Endometrium (tissue), 2 donors: ENCODE data around the gene ARHGAP29.

Experiments
- FAIRE-seq: peaks from 2 replicates; lab custom pipeline; 2012; peaks lifted over from hg19 to GRCh38; lab: Jason Lieb, UNC
- donor health status: control.
- donor health status: control.

Gene ARHGAP29, protein sequence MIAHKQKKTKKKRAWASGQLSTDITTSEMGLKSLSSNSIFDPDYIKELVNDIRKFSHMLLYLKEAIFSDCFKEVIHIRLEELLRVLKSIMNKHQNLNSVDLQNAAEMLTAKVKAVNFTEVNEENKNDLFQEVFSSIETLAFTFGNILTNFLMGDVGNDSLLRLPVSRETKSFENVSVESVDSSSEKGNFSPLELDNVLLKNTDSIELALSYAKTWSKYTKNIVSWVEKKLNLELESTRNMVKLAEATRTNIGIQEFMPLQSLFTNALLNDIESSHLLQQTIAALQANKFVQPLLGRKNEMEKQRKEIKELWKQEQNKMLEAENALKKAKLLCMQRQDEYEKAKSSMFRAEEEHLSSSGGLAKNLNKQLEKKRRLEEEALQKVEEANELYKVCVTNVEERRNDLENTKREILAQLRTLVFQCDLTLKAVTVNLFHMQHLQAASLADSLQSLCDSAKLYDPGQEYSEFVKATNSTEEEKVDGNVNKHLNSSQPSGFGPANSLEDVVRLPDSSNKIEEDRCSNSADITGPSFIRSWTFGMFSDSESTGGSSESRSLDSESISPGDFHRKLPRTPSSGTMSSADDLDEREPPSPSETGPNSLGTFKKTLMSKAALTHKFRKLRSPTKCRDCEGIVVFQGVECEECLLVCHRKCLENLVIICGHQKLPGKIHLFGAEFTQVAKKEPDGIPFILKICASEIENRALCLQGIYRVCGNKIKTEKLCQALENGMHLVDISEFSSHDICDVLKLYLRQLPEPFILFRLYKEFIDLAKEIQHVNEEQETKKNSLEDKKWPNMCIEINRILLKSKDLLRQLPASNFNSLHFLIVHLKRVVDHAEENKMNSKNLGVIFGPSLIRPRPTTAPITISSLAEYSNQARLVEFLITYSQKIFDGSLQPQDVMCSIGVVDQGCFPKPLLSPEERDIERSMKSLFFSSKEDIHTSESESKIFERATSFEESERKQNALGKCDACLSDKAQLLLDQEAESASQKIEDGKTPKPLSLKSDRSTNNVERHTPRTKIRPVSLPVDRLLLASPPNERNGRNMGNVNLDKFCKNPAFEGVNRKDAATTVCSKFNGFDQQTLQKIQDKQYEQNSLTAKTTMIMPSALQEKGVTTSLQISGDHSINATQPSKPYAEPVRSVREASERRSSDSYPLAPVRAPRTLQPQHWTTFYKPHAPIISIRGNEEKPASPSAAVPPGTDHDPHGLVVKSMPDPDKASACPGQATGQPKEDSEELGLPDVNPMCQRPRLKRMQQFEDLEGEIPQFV

DNA sequence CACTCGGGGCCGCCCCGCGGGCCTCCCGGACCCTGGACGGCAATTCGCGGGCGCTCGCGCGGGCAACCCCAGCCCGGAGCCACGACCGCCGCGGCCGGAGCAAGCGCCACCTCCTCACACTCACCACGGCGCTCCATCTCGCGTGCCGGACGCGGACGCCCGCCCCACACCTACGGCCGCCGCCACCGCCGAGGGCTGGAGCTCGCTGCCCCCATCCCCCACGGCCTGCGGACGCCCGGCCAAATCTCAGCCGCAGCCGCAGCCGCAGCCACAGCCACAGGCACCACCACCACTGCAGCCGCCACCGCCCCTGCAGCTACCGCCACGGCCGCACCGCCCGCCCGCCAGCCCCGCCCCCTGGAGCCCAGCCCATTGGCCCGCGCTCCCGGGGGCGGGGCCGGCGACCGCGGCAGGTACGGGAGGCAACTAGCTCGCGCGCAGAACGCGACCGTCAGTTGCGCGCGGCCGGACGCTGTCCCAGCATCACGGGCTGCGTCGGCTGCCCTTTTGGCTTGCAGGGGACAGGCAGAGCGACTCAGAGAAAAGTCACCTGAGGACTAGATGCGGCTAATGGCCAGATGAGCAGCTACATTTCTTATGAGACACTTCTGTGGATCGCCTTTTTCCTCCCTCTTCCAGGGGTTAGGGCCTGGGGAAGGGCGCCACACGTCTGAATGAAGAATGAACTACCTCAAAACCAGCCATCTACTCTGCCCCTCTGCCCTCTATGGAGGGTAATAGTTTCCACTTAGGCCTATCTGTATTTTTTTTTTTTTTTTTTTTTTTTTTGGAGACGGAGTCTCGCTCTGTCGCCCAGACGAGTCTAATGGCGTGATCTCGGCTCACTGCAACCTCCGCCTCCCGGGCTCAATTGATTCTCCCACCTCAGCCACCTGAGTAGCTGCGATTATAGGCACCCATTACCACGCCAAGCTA, at the start of gene ARHGAP29:
Gene ARHGAP29, minus strand, starts transcription at position 294 of the 936 bp plus-strand sequence. CDS start 5,973 bp downstream, outside the sequence.
- no peak for FAIRE-seq

- FAIRE-seq: no peak
Measured at GRCh38 chr1:94286864-94287437, 49.6 kb upstream of the ARHGAP29 start.

GRCh38 chr1:94285031-94285654, 47.8 kb upstream of the ARHGAP29 start:
- no peak for FAIRE-seq

- FAIRE-seq: no peak
Measured at GRCh38 chr1:94284476-94284875, 47.1 kb upstream of the ARHGAP29 start.

- FAIRE-seq: no peak
Measured at GRCh38 chr1:94283462-94283861, 46.1 kb upstream of the ARHGAP29 start.

GRCh38 chr1:94282143-94282711, 44.8 kb upstream of the ARHGAP29 start:
- no peak for FAIRE-seq

DNA sequence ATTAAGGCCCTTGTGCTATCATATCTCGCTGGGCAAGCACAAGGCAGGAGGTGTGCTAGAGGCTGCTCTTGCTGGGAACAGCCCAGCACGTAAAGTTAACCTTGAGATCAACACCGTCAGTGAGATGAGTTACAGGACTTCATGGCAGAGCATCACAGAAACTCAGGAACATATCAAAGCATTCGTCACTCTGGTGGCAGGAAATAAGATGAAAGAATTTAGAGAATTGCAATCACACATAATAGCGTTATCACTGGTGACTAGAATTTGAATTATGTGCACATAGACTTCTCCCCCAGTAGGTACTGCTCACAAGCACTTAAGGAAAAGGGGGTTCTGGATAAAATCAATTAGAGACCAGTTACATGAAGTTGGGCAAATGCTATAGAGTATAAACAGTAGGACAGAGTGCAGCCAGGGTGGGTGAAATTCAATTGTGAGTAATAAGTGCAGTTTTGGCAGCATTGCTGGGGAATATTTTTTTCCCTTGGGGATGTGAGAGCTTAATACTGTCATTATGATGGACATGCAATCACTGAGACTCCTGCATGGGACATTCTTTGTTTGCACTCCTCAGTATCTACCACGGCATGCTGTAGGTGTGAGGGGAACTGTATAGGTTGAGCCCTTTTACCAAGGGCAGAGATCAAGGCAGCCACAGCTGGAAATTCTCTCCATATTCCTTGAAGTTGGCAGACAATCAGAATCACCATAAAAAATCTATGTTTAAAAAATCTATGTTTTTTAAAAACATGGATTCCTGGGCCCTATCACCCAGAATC, 44.2 kb upstream of the ARHGAP29 start:
- FAIRE-seq: no peak

DNA sequence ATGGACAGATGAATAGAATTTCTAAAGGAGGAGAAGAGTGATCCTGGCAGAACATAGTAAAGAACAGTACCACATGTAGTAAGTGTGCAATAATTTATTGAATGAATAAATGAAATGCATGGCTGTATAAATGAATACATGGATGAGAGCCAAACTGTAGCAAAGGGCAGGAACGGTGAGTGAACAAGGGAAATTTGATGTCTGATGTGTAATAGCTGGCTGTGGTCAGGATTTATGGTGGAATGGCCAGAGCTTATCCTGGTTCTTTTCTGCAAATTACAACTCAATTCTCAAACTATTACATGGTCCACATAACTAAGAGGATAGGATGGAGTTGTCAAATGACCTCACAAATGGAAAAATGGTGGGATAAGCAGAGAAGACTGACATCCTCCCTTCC, 43.2 kb upstream of the ARHGAP29 start:
- no peak for FAIRE-seq

- FAIRE-seq: no peak
Measured at GRCh38 chr1:94279462-94279861, 42.1 kb upstream of the ARHGAP29 start.

DNA sequence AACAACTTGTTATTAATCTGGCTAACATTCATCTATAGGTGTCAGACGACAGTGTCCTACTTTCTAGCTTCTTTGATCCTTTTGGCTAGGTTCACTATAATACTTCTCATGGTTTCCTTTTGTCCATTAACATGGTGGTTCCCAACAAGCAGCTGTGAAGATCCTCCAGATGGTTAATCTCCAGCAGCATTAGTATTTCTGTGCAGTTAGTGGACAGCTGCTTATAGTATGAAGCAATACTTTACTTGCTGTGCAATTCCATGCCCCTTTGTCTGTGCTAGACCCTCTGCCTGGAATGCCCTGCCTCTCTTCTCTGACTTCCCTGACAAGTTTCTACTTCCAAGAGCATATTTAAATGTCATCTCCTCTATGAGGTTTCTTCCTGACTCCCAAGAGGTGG, 41.7 kb upstream of the ARHGAP29 start:
- no peak for FAIRE-seq

GRCh38 chr1:94276988-94277434, 39.6 kb upstream of the ARHGAP29 start:
- FAIRE-seq: no peak

- FAIRE-seq: no peak
Measured at GRCh38 chr1:94275083-94275482, 37.7 kb upstream of the ARHGAP29 start.

DNA sequence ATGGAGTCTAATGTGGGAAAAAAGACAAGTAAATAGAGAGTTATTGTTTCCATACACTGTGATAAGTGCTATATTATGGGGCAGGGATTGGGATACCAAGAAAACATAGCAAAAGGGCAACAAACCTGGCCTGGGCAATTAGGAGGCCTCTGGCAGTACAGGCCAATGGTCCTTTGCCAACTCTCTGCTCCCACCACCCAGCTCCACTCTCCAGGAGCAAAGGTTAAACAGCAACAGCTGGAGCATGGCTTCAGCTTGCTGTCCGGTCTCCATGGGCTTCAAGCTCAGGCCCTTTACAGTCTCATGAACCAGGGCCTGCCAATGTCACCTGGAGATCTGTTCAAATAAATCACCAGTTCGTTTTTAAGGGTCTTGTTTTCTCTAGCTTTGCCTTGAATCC, 37.2 kb upstream of the ARHGAP29 start:
- no peak for FAIRE-seq

DNA sequence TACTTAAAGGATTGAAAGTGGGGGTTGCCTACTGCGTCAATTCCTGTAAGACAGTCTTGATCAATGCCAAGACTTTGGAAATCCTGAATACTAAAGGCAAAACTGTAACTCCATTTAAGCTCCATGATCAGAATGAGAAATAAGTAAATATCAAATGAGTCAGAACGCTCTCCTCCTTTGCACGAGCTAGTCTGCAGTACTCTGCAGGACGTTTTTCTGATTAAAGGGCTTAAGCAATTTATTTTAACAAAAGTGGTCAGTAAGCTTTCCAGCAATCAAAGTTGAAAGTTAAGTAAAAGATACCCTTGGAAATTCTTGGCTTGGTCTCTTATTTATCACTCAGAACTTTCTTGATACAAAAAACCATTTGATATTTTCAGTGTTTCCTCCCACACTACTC, 35.7 kb upstream of the ARHGAP29 start:
- FAIRE-seq: no peak

- FAIRE-seq: no peak
Measured at GRCh38 chr1:94272388-94272787, 35.0 kb upstream of the ARHGAP29 start.

- FAIRE-seq: no peak
Measured at GRCh38 chr1:94271373-94271772, 34.0 kb upstream of the ARHGAP29 start.

GRCh38 chr1:94270801-94271203, 33.4 kb upstream of the ARHGAP29 start:
- no peak for FAIRE-seq

DNA sequence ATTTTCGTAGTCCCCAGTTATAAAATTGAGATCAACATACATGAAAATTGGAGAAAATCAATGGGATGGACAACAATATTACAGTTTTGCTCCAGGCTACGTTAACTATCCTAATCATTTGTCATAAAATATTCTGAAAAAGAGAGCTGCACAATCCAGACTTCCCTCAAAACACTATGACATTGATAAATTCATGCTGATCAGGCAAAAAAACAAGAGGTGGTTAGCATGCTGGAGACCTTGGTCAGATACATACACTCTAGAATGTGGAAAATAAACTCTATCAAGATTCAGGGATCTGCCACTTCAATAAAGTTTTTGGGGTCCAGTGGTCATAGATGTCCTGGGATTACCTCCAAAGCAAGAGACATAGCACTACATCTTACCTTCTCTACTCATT, 32.5 kb upstream of the ARHGAP29 start:
- no peak for FAIRE-seq

DNA sequence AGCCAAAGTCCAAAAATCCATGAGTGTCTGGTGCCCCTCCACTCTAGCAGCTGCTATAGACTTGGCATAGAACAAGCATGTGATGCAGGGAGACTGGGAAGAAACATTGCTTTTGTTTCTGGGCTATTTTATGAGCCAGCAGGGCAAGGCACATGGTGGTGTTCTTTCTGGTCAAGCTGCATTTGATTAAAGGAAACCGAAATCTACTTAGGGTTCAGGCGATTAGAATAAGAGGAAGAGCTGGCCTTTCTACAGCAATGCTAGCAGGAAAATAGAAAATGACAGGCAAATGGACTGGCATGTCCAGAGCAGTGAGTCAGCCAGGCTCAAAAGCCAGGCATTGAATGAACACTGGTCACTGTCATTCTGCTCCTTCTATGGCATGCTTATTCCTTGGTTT, 28.5 kb upstream of the ARHGAP29 start:
- no peak for FAIRE-seq
